ENCODE measurements around the gene SCMH1. TPM values are rescaled to one million over a fixed set of nuclear protein-coding genes. Genes with fewer than 3 reads are reported as not detected.

The SCMH1 gene
- total RNA-seq, 2 experiments from 2014 or later = 47.0 to 47.7 TPM

DNA sequence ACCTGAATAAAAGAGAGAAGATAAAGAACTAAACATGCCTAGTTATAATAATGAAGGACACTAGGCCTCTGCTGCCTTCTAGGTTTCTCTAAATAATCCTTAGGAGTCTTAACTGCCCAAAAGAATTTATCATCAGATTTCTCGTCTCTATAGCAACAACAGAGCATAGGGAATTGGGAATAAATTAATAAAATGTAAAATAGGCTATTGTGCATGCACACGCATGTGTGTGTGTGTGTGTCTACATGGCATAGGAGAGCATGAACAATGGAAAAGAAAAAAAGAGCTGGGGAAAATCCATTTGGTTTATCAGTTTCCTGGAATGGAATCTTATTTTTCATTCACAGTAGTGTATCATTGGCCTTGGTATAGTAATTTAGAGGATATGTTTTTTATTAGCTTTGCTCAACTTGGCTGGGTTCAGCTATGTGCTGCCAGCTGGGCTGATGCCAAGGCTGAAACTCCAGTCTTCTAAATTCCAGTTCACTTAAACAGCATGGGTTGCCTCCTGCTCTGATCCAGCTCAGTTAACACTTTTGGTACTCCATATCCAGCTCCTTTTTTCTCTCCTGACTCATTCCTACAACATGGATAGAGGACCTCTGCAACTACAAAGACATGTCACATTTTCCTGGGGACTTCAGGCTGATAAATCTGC, 140.0 kb downstream of the SCMH1 start:
- H3K4me3 ChIP-seq (ENCODE audit: low read depth, low read length, poor library complexity, severe bottlenecking) = no peak overlapping the region
- no peak overlapping the region for H3K27ac ChIP-seq (ENCODE audit: low read depth, low read length, poor library complexity, severe bottlenecking)
- no peak for DNase-seq (ENCODE audit: low spot score)
- TF ChIP-seq EZH2phosphoT487 (IDR thresholded peaks at IDR 0.05; ENCODE audit: borderline replicate concordance, low read depth, low read length) = no peak
- TF ChIP-seq, protein P1, sequence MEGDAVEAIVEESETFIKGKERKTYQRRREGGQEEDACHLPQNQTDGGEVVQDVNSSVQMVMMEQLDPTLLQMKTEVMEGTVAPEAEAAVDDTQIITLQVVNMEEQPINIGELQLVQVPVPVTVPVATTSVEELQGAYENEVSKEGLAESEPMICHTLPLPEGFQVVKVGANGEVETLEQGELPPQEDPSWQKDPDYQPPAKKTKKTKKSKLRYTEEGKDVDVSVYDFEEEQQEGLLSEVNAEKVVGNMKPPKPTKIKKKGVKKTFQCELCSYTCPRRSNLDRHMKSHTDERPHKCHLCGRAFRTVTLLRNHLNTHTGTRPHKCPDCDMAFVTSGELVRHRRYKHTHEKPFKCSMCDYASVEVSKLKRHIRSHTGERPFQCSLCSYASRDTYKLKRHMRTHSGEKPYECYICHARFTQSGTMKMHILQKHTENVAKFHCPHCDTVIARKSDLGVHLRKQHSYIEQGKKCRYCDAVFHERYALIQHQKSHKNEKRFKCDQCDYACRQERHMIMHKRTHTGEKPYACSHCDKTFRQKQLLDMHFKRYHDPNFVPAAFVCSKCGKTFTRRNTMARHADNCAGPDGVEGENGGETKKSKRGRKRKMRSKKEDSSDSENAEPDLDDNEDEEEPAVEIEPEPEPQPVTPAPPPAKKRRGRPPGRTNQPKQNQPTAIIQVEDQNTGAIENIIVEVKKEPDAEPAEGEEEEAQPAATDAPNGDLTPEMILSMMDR (conservative IDR thresholded peaks at IDR 0.05; ENCODE audit: low read length) = no peak
- CTCF ChIA-PET (ENCODE audit: unreplicated experiment) = no interaction called here
- H3K79me2 ChIP-seq (ENCODE audit: insufficient read depth, low read depth, low read length) = no peaks in the 10 kb centered on the region
- no peaks in the 10 kb centered on the region for H4K20me1 ChIP-seq (ENCODE audit: insufficient read depth, low read length)
- no peak overlapping the region for H2AFZ ChIP-seq (ENCODE audit: low read length)
- no TSS peak for BruUV-seq (replicated peaks)
- no peaks in the 10 kb centered on the region for H3K36me3 ChIP-seq (ENCODE audit: insufficient read depth, low read length)
- intact Hi-C loops (cut with micrococcal nuclease; ENCODE audit: unreplicated experiment) = no loop called here
- H3K9me3 ChIP-seq (ENCODE audit: low read length) = no peaks in the 10 kb centered on the region
- H3K4me2 ChIP-seq (ENCODE audit: low read length) = no peak overlapping the region
- H3K4me1 ChIP-seq (ENCODE audit: insufficient read depth, low read length, poor library complexity, severe bottlenecking) = peaks cover 5% of the 10 kb centered on the region
- POLR2A ChIA-PET = interaction anchor here (0.7 to 1.7 kb wide), 2 partner anchors 11 to 13 kb away, joined by 4 to 5 read pairs; no protein-coding TSS in a partner anchor
- no peaks in the 10 kb centered on the region for H3K9me2 ChIP-seq (ENCODE audit: insufficient read depth, low read length)

DNA sequence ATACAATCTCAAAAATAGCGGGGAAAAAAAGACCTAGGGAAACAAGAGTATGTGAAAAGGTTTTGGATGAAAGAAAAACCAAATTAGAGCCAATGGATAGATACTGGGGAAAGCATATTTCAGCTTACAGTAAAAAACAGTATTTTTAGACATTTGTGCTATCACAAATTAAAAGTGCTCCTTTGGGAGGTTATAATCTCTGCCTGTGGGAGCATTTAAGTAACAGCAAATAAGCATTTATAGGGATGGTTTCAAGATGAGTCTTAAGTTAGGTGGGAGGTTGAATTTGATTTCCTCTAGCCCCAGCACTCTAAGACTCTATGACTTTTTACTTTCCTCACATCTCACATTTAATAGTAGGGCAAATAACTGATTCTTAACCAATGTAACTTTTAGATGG, 141.0 kb downstream of the SCMH1 start:
- no peak overlapping the region for H3K4me2 ChIP-seq (ENCODE audit: low read length)
- H3K27ac ChIP-seq (ENCODE audit: low read depth, low read length, poor library complexity, severe bottlenecking) = no peak overlapping the region
- H3K36me3 ChIP-seq (ENCODE audit: insufficient read depth, low read length) = no peaks in the 10 kb centered on the region
- TF ChIP-seq, protein P1 (conservative IDR thresholded peaks at IDR 0.05; ENCODE audit: low read length) = no peak
- TF ChIP-seq EZH2phosphoT487 (IDR thresholded peaks at IDR 0.05; ENCODE audit: borderline replicate concordance, low read depth, low read length) = no peak
- no peak for DNase-seq (ENCODE audit: low spot score)
- H2AFZ ChIP-seq (ENCODE audit: low read length) = no peak overlapping the region
- ChIA-PET CTCF (ENCODE audit: unreplicated experiment) (no interaction called here), POLR2A (interaction anchor here (1.7 kb wide), 1 partner anchor 12 kb away, joined by 5 read pairs; no protein-coding TSS in a partner anchor)
- H3K4me1 ChIP-seq (ENCODE audit: insufficient read depth, low read length, poor library complexity, severe bottlenecking) = peaks cover 5% of the 10 kb centered on the region
- no peaks in the 10 kb centered on the region for H4K20me1 ChIP-seq (ENCODE audit: insufficient read depth, low read length)
- H3K79me2 ChIP-seq (ENCODE audit: insufficient read depth, low read depth, low read length) = no peaks in the 10 kb centered on the region
- no peaks in the 10 kb centered on the region for H3K9me3 ChIP-seq (ENCODE audit: low read length)
- no peaks in the 10 kb centered on the region for H3K9me2 ChIP-seq (ENCODE audit: insufficient read depth, low read length)
- intact Hi-C loops (cut with micrococcal nuclease; ENCODE audit: unreplicated experiment) = no loop called here
- no TSS peak for BruUV-seq (replicated peaks)
- no peak overlapping the region for H3K4me3 ChIP-seq (ENCODE audit: low read depth, low read length, poor library complexity, severe bottlenecking)

DNA sequence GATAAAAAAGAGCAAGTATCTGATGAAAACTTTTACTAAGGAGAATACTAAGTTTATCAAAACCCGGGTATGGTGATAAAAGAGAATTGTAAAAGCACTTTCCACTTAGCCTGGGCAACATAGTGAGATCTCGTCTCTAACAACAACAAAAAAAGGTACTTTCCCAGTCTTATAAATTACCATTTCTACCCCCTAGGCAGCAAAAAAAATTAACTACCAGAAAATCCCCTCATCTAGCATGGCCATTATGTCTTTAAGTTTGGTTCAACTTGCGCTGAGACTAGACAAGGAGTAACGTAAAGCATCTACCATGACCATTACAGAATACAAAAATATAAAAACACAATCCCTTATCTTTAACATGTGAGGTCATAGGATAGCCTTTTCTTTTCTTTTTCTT, 141.9 kb downstream of the SCMH1 start:
- intact Hi-C loops (cut with micrococcal nuclease; ENCODE audit: unreplicated experiment) = no loop called here
- Histone ChIP-seq H2AFZ (ENCODE audit: low read length) (no peak overlapping the region), H3K4me1 (ENCODE audit: insufficient read depth, low read length, poor library complexity, severe bottlenecking) (peaks cover 5% of the 10 kb centered on the region), H3K9me2 (ENCODE audit: insufficient read depth, low read length) (no peaks in the 10 kb centered on the region), H3K4me2 (ENCODE audit: low read length) (no peak overlapping the region), H3K4me3 (ENCODE audit: low read depth, low read length, poor library complexity, severe bottlenecking) (no peak overlapping the region), H3K36me3 (ENCODE audit: insufficient read depth, low read length) (no peaks in the 10 kb centered on the region), H4K20me1 (ENCODE audit: insufficient read depth, low read length) (no peaks in the 10 kb centered on the region), H3K9me3 (ENCODE audit: low read length) (no peaks in the 10 kb centered on the region), H3K79me2 (ENCODE audit: insufficient read depth, low read depth, low read length) (no peaks in the 10 kb centered on the region), H3K27ac (ENCODE audit: low read depth, low read length, poor library complexity, severe bottlenecking) (no peak overlapping the region)
- POLR2A ChIA-PET = no interaction called here
- CTCF ChIA-PET (ENCODE audit: unreplicated experiment) = no interaction called here
- no peak for TF ChIP-seq EZH2phosphoT487 (IDR thresholded peaks at IDR 0.05; ENCODE audit: borderline replicate concordance, low read depth, low read length)
- TF ChIP-seq, protein P1 (conservative IDR thresholded peaks at IDR 0.05; ENCODE audit: low read length) = no peak
- no TSS peak for BruUV-seq (replicated peaks)
- no peak for DNase-seq (ENCODE audit: low spot score)

All from OCI-LY7 (cell line).